Prostate gland (tissue), 2 donors: Measurements from ENCODE around the gene COL12A1.

Source experiments
- CTCF ChIP-seq, 4 experiments: fragments of 200-600 bp in 2 of 4; fragments of 450-650 bp in 2 of 4; sonication (generic) in 2 of 4; IDR thresholded peaks; 1 replicate in 3 of 4; 2 replicates in 1 of 4; pipeline ENCODE4 v1.5.1; 2016 to 2019; ENCODE audit warnings: antibody characterized with exemption in 4 of 4, mild to moderate bottlenecking in 2 of 4, moderate library complexity in 2 of 4
- POLR2A ChIP-seq: fragments of 450-650 bp; IDR thresholded peaks from one replicate; pipeline ENCODE4 v1.6.1; 2016; ENCODE audit warnings: antibody characterized with exemption, mild to moderate bottlenecking

- TF ChIP-seq CTCF (IDR thresholded peaks at IDR 0.05) (no peak), POLR2A (no peak)
Measured at GRCh38 chr6:75236630-75237029, 30.8 kb upstream of the COL12A1 start.
